ENCODE measurements around the gene BDNF.

BDNF gene

DNA sequence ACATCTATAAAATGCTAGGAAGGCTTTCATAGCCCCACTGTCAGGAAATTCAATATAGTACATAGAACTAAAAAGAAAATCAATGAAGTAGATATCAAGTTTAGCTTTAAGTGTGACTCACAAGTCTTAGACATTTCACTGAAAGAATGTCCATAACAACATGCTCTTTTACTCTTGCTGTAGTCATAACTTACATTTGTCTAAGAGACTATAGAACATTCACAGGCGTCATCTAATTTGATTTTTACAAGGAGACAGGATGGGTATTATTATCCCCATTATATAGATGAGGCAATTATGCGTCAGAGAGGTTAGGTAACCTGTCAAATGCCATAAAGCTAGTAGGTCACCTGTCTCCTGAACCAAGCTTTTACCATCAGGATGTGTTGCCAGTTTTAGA is 36.9 kb downstream of the BDNF start:
- in situ Hi-C loops (cut with MboI; ENCODE audit: low pct_unique_long_range_greater_than_20kb, low sequenced_read_pairs, unreplicated experiment): no loop called here
- DNase-seq (ENCODE audit: low spot score): no peak

DNA sequence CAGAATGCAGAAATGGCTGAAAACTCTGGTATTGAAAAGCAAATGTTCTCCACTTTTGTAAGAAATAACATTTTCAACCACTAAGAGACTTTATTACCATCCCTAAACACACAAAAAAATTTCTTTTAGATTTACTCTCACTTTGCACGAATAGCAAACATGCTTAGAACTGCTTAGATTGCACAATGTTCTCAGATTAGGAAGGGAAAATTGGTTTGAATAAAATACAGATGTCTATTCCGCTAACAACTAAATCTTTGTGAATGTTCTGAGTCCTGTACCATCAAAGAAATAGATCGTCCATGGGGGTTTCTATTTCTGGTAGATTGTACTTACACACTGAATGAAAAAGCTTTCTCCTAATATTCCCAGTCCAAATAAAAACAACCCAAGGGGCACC is 40.1 kb downstream of the BDNF start:
- in situ Hi-C loops (cut with MboI; ENCODE audit: low pct_unique_long_range_greater_than_20kb, low sequenced_read_pairs, unreplicated experiment): no loop called here
- no peak for DNase-seq (ENCODE audit: low spot score)
- TF ChIP-seq, protein P1, sequence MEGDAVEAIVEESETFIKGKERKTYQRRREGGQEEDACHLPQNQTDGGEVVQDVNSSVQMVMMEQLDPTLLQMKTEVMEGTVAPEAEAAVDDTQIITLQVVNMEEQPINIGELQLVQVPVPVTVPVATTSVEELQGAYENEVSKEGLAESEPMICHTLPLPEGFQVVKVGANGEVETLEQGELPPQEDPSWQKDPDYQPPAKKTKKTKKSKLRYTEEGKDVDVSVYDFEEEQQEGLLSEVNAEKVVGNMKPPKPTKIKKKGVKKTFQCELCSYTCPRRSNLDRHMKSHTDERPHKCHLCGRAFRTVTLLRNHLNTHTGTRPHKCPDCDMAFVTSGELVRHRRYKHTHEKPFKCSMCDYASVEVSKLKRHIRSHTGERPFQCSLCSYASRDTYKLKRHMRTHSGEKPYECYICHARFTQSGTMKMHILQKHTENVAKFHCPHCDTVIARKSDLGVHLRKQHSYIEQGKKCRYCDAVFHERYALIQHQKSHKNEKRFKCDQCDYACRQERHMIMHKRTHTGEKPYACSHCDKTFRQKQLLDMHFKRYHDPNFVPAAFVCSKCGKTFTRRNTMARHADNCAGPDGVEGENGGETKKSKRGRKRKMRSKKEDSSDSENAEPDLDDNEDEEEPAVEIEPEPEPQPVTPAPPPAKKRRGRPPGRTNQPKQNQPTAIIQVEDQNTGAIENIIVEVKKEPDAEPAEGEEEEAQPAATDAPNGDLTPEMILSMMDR (IDR thresholded peaks at IDR 0.05; ENCODE audit: extremely low read depth, insufficient read depth, missing control alignments): no peak

More for the DNA sequence above, 36.9 kb downstream of the BDNF start:
- TF ChIP-seq, protein P1 (IDR thresholded peaks at IDR 0.05; ENCODE audit: extremely low read depth, insufficient read depth, missing control alignments): no peak

DNA sequence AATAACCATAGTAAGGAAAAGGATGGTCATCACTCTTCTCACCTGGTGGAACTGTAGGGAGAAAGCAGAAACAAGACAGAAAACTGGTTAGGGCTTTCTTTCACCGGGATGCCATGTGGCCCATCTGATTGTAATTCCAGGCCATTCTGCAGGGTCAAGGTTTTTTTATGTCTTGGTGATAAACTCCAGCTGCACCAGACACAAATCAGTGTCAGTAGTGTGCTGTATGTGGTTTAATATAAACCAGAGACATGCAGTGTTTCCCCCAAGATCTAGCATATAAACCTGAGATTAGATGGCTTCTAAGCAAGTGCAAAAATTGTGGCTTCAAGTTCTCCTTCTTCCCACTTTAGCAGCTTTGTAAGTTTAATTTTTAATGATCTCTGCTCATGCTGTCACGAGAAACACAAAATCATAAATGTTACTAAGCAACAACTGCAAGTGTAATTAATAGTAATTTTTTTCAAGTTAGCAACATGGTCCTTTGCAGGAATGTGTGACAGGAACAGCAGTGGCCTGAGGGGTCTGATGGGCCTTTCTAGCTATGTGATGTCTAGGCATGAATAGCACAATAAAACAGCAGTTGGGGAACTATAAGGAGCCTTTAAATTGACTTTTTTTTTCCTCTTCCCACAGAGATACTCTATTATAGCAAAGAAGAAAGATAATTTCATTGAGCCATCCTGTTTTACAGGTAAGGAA is 41.6 kb downstream of the BDNF start:
- no peak for DNase-seq (ENCODE audit: low spot score)
- TF ChIP-seq, protein P1 (IDR thresholded peaks at IDR 0.05; ENCODE audit: extremely low read depth, insufficient read depth, missing control alignments): no peak
- in situ Hi-C loops (cut with MboI; ENCODE audit: low pct_unique_long_range_greater_than_20kb, low sequenced_read_pairs, unreplicated experiment): no loop called here

DNA sequence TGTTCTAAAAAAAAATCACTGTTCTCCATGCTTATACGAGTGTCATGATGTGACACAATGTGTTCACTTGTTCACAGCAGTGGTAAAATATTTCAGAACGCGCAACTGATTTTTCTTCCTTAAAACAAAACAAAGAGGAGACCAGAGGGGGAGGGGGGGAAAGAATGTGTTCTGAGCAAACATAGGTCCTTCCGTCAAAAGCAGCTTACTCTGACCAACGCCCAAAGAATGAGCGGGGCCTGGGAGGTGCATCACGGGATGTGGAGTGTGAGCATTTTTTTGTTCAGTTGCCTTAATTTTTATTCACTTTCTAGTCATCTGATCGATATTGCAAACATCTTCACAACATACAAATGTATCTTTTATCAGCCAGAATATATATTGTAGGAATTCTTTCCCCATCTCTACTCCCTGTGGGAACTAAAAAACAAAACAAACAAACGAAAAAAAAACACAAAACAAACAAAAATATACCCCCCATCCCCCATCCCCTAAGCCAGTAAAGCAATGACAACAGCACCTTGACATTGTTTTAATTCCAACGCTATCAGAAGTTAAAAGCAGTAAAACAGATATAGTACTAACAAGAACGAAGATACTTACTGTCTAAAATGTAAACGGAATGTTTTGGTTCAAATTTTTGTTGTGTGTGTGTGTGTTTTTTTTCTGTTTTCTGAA is 43.3 kb downstream of the BDNF start:
- in situ Hi-C loops (cut with MboI; ENCODE audit: low pct_unique_long_range_greater_than_20kb, low sequenced_read_pairs, unreplicated experiment): no loop called here
- DNase-seq (ENCODE audit: low spot score): no peak
- TF ChIP-seq, protein P1 (IDR thresholded peaks at IDR 0.05; ENCODE audit: extremely low read depth, insufficient read depth, missing control alignments): no peak

GRCh38 chr11:27656320-27656719 is 43.9 kb downstream of the BDNF start:
- DNase-seq (ENCODE audit: low spot score): no peak
- TF ChIP-seq, protein P1 (IDR thresholded peaks at IDR 0.05; ENCODE audit: extremely low read depth, insufficient read depth, missing control alignments): no peak
- in situ Hi-C loops (cut with MboI; ENCODE audit: low pct_unique_long_range_greater_than_20kb, low sequenced_read_pairs, unreplicated experiment): no loop called here

GRCh38 chr11:27653990-27654758 is 46.1 kb downstream of the BDNF start:
- TF ChIP-seq, protein P1 (IDR thresholded peaks at IDR 0.05; ENCODE audit: extremely low read depth, insufficient read depth, missing control alignments): no peak
- in situ Hi-C loops (cut with MboI; ENCODE audit: low pct_unique_long_range_greater_than_20kb, low sequenced_read_pairs, unreplicated experiment): no loop called here
- no peak for DNase-seq (ENCODE audit: low spot score)

All from GM13977 (cell line).